ENCODE data around the gene CD63.

CD63 gene

GRCh38 chr12:55703901-55704761, 24.7 kb downstream of the CD63 start:
- DNase-seq = no peak

GRCh38 chr12:55703288-55703687, 25.5 kb downstream of the CD63 start:
- DNase-seq = no peak

GRCh38 chr12:55702861-55703260, 25.9 kb downstream of the CD63 start:
- no peak for DNase-seq

- DNase-seq = no peak
Measured at GRCh38 chr12:55700255-55701018, 28.4 kb downstream of the CD63 start.

GRCh38 chr12:55699471-55700055, 29.2 kb downstream of the CD63 start:
- DNase-seq = no peak

GRCh38 chr12:55698965-55699364, 29.8 kb downstream of the CD63 start:
- DNase-seq = no peak

- DNase-seq = no peak
Measured at GRCh38 chr12:55698241-55698955, 30.4 kb downstream of the CD63 start.

- no peak for DNase-seq
Measured at GRCh38 chr12:55697686-55698085, 31.1 kb downstream of the CD63 start.

- DNase-seq = no peak
Measured at GRCh38 chr12:55696796-55697462, 31.9 kb downstream of the CD63 start.

GRCh38 chr12:55696141-55696540, 32.7 kb downstream of the CD63 start:
- no peak for DNase-seq

GRCh38 chr12:55695349-55695748, 33.5 kb downstream of the CD63 start:
- no peak for DNase-seq

GRCh38 chr12:55694651-55695050, 34.2 kb downstream of the CD63 start:
- no peak for DNase-seq

- DNase-seq = no peak
Measured at GRCh38 chr12:55694188-55694515, 34.7 kb downstream of the CD63 start.

GRCh38 chr12:55693323-55694187, 35.3 kb downstream of the CD63 start:
- no peak for DNase-seq

- DNase-seq = no peak
Measured at GRCh38 chr12:55692631-55693322, 36.0 kb downstream of the CD63 start.

- DNase-seq = no peak
Measured at GRCh38 chr12:55688716-55689655, 39.8 kb downstream of the CD63 start.

- DNase-seq = no peak
Measured at GRCh38 chr12:55687746-55688145, 41.1 kb downstream of the CD63 start.

- DNase-seq = no peak
Measured at GRCh38 chr12:55686366-55687010, 42.3 kb downstream of the CD63 start.

- DNase-seq = no peak
Measured at GRCh38 chr12:55685671-55686070, 43.1 kb downstream of the CD63 start.

Measured in NCI-H2171 treated with DMSO at 0.1 percent for 48 hours (cell line).